Activated CD8-positive, alpha-beta memory T cell treated with anti-CD3 and anti-CD28 coated beads, Interleukin-2, amount 10 ng/mL, durations not matched to agents 7 days and 5 days (primary cell): ENCODE measurements around the gene FOXN3. TPM values are rescaled to one million over a fixed set of nuclear protein-coding genes. Genes with fewer than 3 reads are reported as not detected.
A peak's percentile ranks its signal among the peaks of the same experiment; 100 is the strongest.

Source experiments
- ATAC-seq: fragments of 150-1000 bp; cut with Tn5 transposase; one replicate; pipeline ENCODE4 v1.10.0; 2021; ENCODE audit warnings: moderate library complexity
- CTCF ChIA-PET: fragments of 350-600 bp; sonication (Branson Sonifier 250); formaldehyde crosslinking; loops from one replicate; lab custom pipeline; 2021; ENCODE audit warnings: antibody characterized with exemption; lab: Charles Lee
- DNase-seq: peaks from one replicate; pipeline ENCODE4 v3.0.0-alpha.2; 2020
- H3K27ac Mint-ChIP-seq: one replicate; pipeline ENCODE4 v1.8.0; 2021; ENCODE audit warnings: mild to moderate bottlenecking, mixed read lengths
- H3K27me3 Mint-ChIP-seq: one replicate; pipeline ENCODE4 v1.8.0; 2021; ENCODE audit warnings: mixed read lengths
- H3K36me3 Mint-ChIP-seq: one replicate; pipeline ENCODE4 v1.8.0; 2021; ENCODE audit warnings: mild to moderate bottlenecking, mixed read lengths
- H3K4me1 Mint-ChIP-seq: one replicate; pipeline ENCODE4 v1.8.0; 2021; ENCODE audit warnings: mixed read lengths
- H3K4me3 Mint-ChIP-seq: one replicate; pipeline ENCODE4 v1.8.0; 2021; ENCODE audit warnings: mild to moderate bottlenecking, moderate library complexity, mixed read lengths
- H3K9me3 Mint-ChIP-seq: one replicate; pipeline ENCODE4 v1.8.0; 2022; ENCODE audit warnings: low read depth, mixed read lengths
- total RNA-seq, 2 experiments: library from RNA; stranded (reverse); gene quantifications; one replicate each; pipeline ENCODE4 v1.2.3, GENCODE V29; 2021

Gene FOXN3
- total RNA-seq, 2 experiments from 2014 or later: 85.6 to 103 TPM

- Mint-ChIP-seq H3K27me3 (no peaks in the 10 kb centered on the region), H3K9me3 (no peaks in the 10 kb centered on the region), H3K27ac (no peak overlapping the region), H3K4me3 (no peak overlapping the region), H3K4me1 (peaks cover 23% of the 10 kb centered on the region), H3K36me3 (peaks cover 20% of the 10 kb centered on the region)
- CTCF ChIA-PET: no interaction called here
- DNase-seq (no peak), ATAC-seq (no peak)
Observed at GRCh38 chr14:89239023-89239422, 178.0 kb downstream of the FOXN3 start.

- DNase-seq: no peak
- Mint-ChIP-seq H3K27me3 (no peaks in the 10 kb centered on the region), H3K4me3 (no peak overlapping the region), H3K27ac (no peak overlapping the region), H3K4me1 (peaks cover 23% of the 10 kb centered on the region), H3K9me3 (no peaks in the 10 kb centered on the region), H3K36me3 (peaks cover 19% of the 10 kb centered on the region)
- CTCF ChIA-PET: no interaction called here
- ATAC-seq: no peak
Observed at GRCh38 chr14:89237921-89238529, 179.0 kb downstream of the FOXN3 start.

- no peaks in the 10 kb centered on the region for H3K9me3 Mint-ChIP-seq
- DNase-seq (no peak), ATAC-seq (no peak)
- H3K36me3 Mint-ChIP-seq: peaks cover 21% of the 10 kb centered on the region
- H3K27me3 Mint-ChIP-seq: no peaks in the 10 kb centered on the region
- H3K27ac Mint-ChIP-seq: no peak overlapping the region
- peaks cover 23% of the 10 kb centered on the region for H3K4me1 Mint-ChIP-seq
- CTCF ChIA-PET: no interaction called here
- no peak overlapping the region for H3K4me3 Mint-ChIP-seq
Observed at GRCh38 chr14:89236851-89237250, 180.2 kb downstream of the FOXN3 start.

- ATAC-seq (no peak), DNase-seq (no peak)
- H3K27me3 Mint-ChIP-seq: no peaks in the 10 kb centered on the region
- H3K9me3 Mint-ChIP-seq: no peaks in the 10 kb centered on the region
- H3K36me3 Mint-ChIP-seq: peaks cover 18% of the 10 kb centered on the region
- H3K4me1 Mint-ChIP-seq: peaks cover 8% of the 10 kb centered on the region
- CTCF ChIA-PET: no interaction called here
- H3K27ac Mint-ChIP-seq: no peak overlapping the region
- H3K4me3 Mint-ChIP-seq: no peak overlapping the region
Observed at GRCh38 chr14:89233184-89233583, 183.8 kb downstream of the FOXN3 start.

- Mint-ChIP-seq H3K27me3 (no peaks in the 10 kb centered on the region), H3K9me3 (no peaks in the 10 kb centered on the region), H3K36me3 (peaks cover 18% of the 10 kb centered on the region), H3K4me3 (no peak overlapping the region), H3K4me1 (peaks cover 8% of the 10 kb centered on the region), H3K27ac (no peak overlapping the region)
- CTCF ChIA-PET: no interaction called here
- DNase-seq (no peak), ATAC-seq (no peak)
Observed at GRCh38 chr14:89232265-89233070, 184.6 kb downstream of the FOXN3 start.

- Mint-ChIP-seq H3K27ac (no peak overlapping the region), H3K36me3 (peaks cover 17% of the 10 kb centered on the region), H3K4me1 (peaks cover 8% of the 10 kb centered on the region), H3K9me3 (no peaks in the 10 kb centered on the region), H3K4me3 (no peak overlapping the region), H3K27me3 (no peaks in the 10 kb centered on the region)
- DNase-seq (no peak), ATAC-seq (no peak)
- CTCF ChIA-PET: no interaction called here
Observed at GRCh38 chr14:89231426-89232113, 185.5 kb downstream of the FOXN3 start.

GRCh38 chr14:89228921-89229639, 188.0 kb downstream of the FOXN3 start:
- H3K27ac Mint-ChIP-seq: no peak overlapping the region
- no peak for ATAC-seq

GRCh38 chr14:89227496-89227836, 189.6 kb downstream of the FOXN3 start:
- no peaks in the 10 kb centered on the region for H3K27me3 Mint-ChIP-seq
- H3K4me3 Mint-ChIP-seq: no peak overlapping the region
- no peaks in the 10 kb centered on the region for H3K9me3 Mint-ChIP-seq
- no peak for ATAC-seq
- H3K4me1 Mint-ChIP-seq: peaks cover 3% of the 10 kb centered on the region
- CTCF ChIA-PET: no interaction called here
- no peak overlapping the region for H3K27ac Mint-ChIP-seq
- H3K36me3 Mint-ChIP-seq: peaks cover 4% of the 10 kb centered on the region
- no peak for DNase-seq

More at GRCh38 chr14:89228921-89229639, 188.0 kb downstream of the FOXN3 start:
- Mint-ChIP-seq H3K4me3 (no peak overlapping the region), H3K27me3 (no peaks in the 10 kb centered on the region), H3K36me3 (peaks cover 7% of the 10 kb centered on the region), H3K9me3 (no peaks in the 10 kb centered on the region), H3K4me1 (peaks cover 11% of the 10 kb centered on the region)
- no peak for DNase-seq
- CTCF ChIA-PET: interaction anchor here (1.2 kb wide), 1 partner anchor 52 kb away, joined by 3 read pairs; no protein-coding TSS in a partner anchor

GRCh38 chr14:89226801-89227495, 190.1 kb downstream of the FOXN3 start:
- ATAC-seq: no peak
- DNase-seq: no peak
- no peaks in the 10 kb centered on the region for H3K27me3 Mint-ChIP-seq
- no peak overlapping the region for H3K27ac Mint-ChIP-seq
- peaks cover 5% of the 10 kb centered on the region for H3K4me1 Mint-ChIP-seq
- H3K9me3 Mint-ChIP-seq: no peaks in the 10 kb centered on the region
- peaks cover 4% of the 10 kb centered on the region for H3K36me3 Mint-ChIP-seq
- H3K4me3 Mint-ChIP-seq: no peak overlapping the region
- CTCF ChIA-PET: interaction anchor here (1.6 kb wide), 1 partner anchor 50 kb away, joined by 3 read pairs; no protein-coding TSS in a partner anchor

GRCh38 chr14:89225607-89226006, 191.4 kb downstream of the FOXN3 start:
- Mint-ChIP-seq H3K9me3 (no peaks in the 10 kb centered on the region), H3K27ac (no peak overlapping the region), H3K4me1 (peaks cover 10% of the 10 kb centered on the region), H3K4me3 (no peak overlapping the region), H3K36me3 (peaks cover 4% of the 10 kb centered on the region), H3K27me3 (no peaks in the 10 kb centered on the region)
- no peak for DNase-seq
- CTCF ChIA-PET: interaction anchor here (1.6 kb wide), 1 partner anchor 48 kb away, joined by 3 read pairs; no protein-coding TSS in a partner anchor
- ATAC-seq: no peak

- Mint-ChIP-seq H3K9me3 (no peaks in the 10 kb centered on the region), H3K27me3 (no peaks in the 10 kb centered on the region), H3K36me3 (peaks cover 9% of the 10 kb centered on the region), H3K27ac (no peak overlapping the region), H3K4me3 (no peak overlapping the region), H3K4me1 (peaks cover 10% of the 10 kb centered on the region)
- DNase-seq (no peak), ATAC-seq (peak; percentile 72)
- CTCF ChIA-PET: no interaction called here
Observed at GRCh38 chr14:89221109-89221810, 195.8 kb downstream of the FOXN3 start.

GRCh38 chr14:89219051-89219450, 198.0 kb downstream of the FOXN3 start:
- H3K4me3 Mint-ChIP-seq: no peak overlapping the region
- no peak for ATAC-seq
- H3K9me3 Mint-ChIP-seq: no peaks in the 10 kb centered on the region
- H3K4me1 Mint-ChIP-seq: peaks cover 7% of the 10 kb centered on the region
- H3K27ac Mint-ChIP-seq: no peak overlapping the region
- H3K27me3 Mint-ChIP-seq: no peaks in the 10 kb centered on the region
- CTCF ChIA-PET: no interaction called here
- H3K36me3 Mint-ChIP-seq: peaks cover 7% of the 10 kb centered on the region
- no peak for DNase-seq
